HEK293 (cell line): ENCODE data around the gene CFAP57.

ENCODE experiments used
- CTCF ChIP-seq: fragments of 450-650 bp; formaldehyde crosslinking; IDR thresholded peaks from 2 replicates; pipeline ENCODE4 v1.5.1; 2016; ENCODE audit warnings: missing biosample characterization, missing genetic modification characterization
- GLI2 ChIP-seq: fragments of 450-650 bp; formaldehyde crosslinking; IDR thresholded peaks from 2 replicates; pipeline ENCODE4; 2017; ENCODE audit warnings: missing biosample characterization, missing genetic modification characterization, low read depth, borderline replicate concordance
- GLIS1 ChIP-seq: fragments of 450-650 bp; formaldehyde crosslinking; IDR thresholded peaks from 2 replicates; pipeline ENCODE4 v1.5.1; 2016; ENCODE audit warnings: missing biosample characterization, missing genetic modification characterization
- HIC1 ChIP-seq: fragments of 450-650 bp; formaldehyde crosslinking; IDR thresholded peaks from 2 replicates; pipeline ENCODE4 v1.5.1; 2016; ENCODE audit warnings: missing biosample characterization, missing genetic modification characterization
- REST ChIP-seq: fragments of 450-650 bp; formaldehyde crosslinking; IDR thresholded peaks from 2 replicates; pipeline ENCODE4 v1.5.1; 2016; ENCODE audit warnings: missing biosample characterization, missing genetic modification characterization
- ZBTB10 ChIP-seq: fragments of 450-650 bp; formaldehyde crosslinking; IDR thresholded peaks from 2 replicates; pipeline ENCODE4 v1.5.1; 2016; ENCODE audit warnings: missing biosample characterization, missing genetic modification characterization
- ZBTB11 ChIP-seq: fragments of 450-650 bp; formaldehyde crosslinking; conservative IDR thresholded peaks from 2 replicates; pipeline ENCODE4 v1.5.1; 2016; ENCODE audit warnings: low read depth, missing biosample characterization, missing genetic modification characterization
- ZEB2 ChIP-seq: fragments of 450-650 bp; formaldehyde crosslinking; IDR thresholded peaks from 2 replicates; pipeline ENCODE4 v1.5.1; 2016; ENCODE audit warnings: missing biosample characterization, missing genetic modification characterization
- ZNF18 ChIP-seq: fragments of 450-650 bp; formaldehyde crosslinking; IDR thresholded peaks from 2 replicates; pipeline ENCODE4 v1.5.1; 2016; ENCODE audit warnings: missing biosample characterization, missing genetic modification characterization
- ZNF214 ChIP-seq: fragments of 450-650 bp; formaldehyde crosslinking; IDR thresholded peaks from 2 replicates; pipeline ENCODE4 v1.5.1; 2017; ENCODE audit warnings: missing biosample characterization, mild to moderate bottlenecking, missing genetic modification characterization, borderline replicate concordance
- ZNF223 ChIP-seq: fragments of 450-650 bp; formaldehyde crosslinking; IDR thresholded peaks from 2 replicates; pipeline ENCODE4 v1.5.1; 2016; ENCODE audit warnings: missing biosample characterization, missing genetic modification characterization
- ZNF398 ChIP-seq: fragments of 450-650 bp; formaldehyde crosslinking; IDR thresholded peaks from 2 replicates; pipeline ENCODE4 v1.5.1; 2017; ENCODE audit warnings: missing biosample characterization, missing genetic modification characterization
- ZNF510 ChIP-seq: fragments of 450-650 bp; formaldehyde crosslinking; IDR thresholded peaks from 2 replicates; pipeline ENCODE4 v1.5.1; 2018; ENCODE audit warnings: mild to moderate bottlenecking, missing genetic modification characterization, missing biosample characterization; ENCODE audit not compliant: insufficient replicate concordance
- ZNF571 ChIP-seq: fragments of 450-650 bp; formaldehyde crosslinking; IDR thresholded peaks from 2 replicates; pipeline ENCODE4 v1.5.0; 2017; ENCODE audit warnings: missing biosample characterization, missing genetic modification characterization

- TF ChIP-seq CTCF (tag by site-specific recombination) (no peak), ZNF510 (no peak), ZNF398 (tag by site-specific recombination) (no peak), ZNF571 (tag by site-specific recombination) (no peak), HIC1 (tag by site-specific recombination) (no peak), GLIS1 (no peak), ZNF18 (tag by site-specific recombination) (no peak), REST (tag by site-specific recombination) (no peak), ZEB2 (tag by site-specific recombination) (no peak), ZBTB10 (no peak), ZNF223 (tag by site-specific recombination) (no peak), ZNF214 (no peak), GLI2 (no peak), ZBTB11 (no peak)
These were observed 100.7 kb downstream of the CFAP57 start for GRCh38 chr1:43272576-43273571.
